SH-SY5Y (cell line): ENCODE data around the gene RBFOX2.

Experiments used
- GATA2 ChIP-seq: IDR thresholded peaks from 2 replicates; pipeline ENCODE4 v1.6.1; 2011; ENCODE audit warnings: mild to moderate bottlenecking, low read depth, low read length
- GATA3 ChIP-seq: IDR thresholded peaks from 2 replicates; pipeline ENCODE4 v1.6.1; 2011; ENCODE audit warnings: low read depth, mild to moderate bottlenecking, low read length, moderate library complexity

DNA sequence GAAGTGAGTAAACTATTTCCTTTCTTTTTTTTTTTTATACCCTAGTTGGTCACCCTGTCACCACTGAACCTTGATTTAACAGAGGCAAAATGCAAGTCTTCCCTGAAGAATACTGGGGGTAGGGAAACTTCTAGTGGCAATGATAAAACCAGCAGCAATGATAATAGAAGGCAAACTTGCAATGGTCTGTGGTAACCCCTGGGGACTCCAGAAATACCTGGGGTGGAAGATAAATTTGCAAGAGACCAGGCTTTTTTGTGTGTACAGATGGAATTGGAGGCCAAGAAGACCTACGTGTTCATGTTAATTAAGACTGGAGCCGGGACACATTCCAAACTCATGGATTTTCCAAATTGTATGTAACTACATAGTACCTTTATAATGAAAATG lies 299.3 kb downstream of the RBFOX2 start:
- TF ChIP-seq GATA2 (no peak), GATA3 (no peak)
